Activated naive CD4-positive, alpha-beta T cell treated with anti-CD3 and anti-CD28 coated beads, Interleukin-2, amount 10 ng/mL, durations not matched to agents 5 hours and 36 hours (primary cell): ENCODE results near the gene PAK1IP1. TPM values are rescaled to one million over a fixed set of nuclear protein-coding genes. Genes with fewer than 3 reads are reported as not detected.

Source experiments
- total RNA-seq, 2 experiments: library from RNA; stranded (reverse); gene quantifications; one replicate each; pipeline ENCODE4 v1.2.3, GENCODE V29; 2021

PAK1IP1 gene, protein sequence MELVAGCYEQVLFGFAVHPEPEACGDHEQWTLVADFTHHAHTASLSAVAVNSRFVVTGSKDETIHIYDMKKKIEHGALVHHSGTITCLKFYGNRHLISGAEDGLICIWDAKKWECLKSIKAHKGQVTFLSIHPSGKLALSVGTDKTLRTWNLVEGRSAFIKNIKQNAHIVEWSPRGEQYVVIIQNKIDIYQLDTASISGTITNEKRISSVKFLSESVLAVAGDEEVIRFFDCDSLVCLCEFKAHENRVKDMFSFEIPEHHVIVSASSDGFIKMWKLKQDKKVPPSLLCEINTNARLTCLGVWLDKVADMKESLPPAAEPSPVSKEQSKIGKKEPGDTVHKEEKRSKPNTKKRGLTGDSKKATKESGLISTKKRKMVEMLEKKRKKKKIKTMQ
- 10 to 100 TPM; 11.7 to 12.0 TPM for total RNA-seq

DNA sequence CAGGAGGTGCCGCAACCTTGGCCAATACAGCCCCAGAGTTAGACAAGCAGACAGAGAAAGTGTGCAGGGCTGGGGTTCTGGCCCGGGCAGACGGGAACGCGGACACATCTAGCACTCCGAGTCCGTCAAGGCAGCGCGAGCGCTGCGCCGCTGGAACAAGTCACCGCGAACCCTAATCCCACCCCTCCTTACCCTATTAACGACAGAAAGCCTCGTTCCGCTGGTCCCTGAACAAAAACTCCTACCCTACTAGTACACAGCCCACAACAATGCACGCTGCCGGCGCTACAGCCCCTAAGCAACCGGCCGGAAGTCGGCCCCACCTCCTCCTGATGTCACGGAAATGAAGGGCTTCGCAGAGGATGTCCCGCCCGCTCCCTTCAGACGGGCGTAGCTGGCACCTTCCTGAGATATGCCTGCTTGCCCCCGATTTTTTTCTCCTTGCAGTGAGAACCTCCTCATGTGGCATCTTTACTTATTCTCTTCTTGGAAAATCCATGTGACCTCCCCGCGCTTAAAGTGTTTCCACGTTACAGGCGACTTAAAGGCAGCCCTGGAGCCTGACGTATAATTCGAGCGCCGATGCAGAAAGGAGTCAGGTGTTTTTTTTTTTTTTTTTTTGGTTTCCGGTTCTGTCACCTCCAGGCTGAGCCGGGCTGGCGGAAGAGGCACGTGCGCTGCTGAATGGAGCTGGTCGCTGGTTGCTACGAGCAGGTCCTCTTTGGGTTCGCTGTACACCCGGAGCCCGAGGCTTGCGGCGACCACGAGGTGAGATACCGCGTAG, at the start of gene PAK1IP1, which contains the start of gene C6orf52:
Gene PAK1IP1, plus strand, starts transcription at position 671 of the 784 bp plus-strand sequence. Its CDS starts 14 bp downstream, at position 685.
Gene C6orf52, minus strand, starts transcription at position 315 of the 784 bp plus-strand sequence. CDS start 7,066 bp downstream, outside the sequence.

DNA sequence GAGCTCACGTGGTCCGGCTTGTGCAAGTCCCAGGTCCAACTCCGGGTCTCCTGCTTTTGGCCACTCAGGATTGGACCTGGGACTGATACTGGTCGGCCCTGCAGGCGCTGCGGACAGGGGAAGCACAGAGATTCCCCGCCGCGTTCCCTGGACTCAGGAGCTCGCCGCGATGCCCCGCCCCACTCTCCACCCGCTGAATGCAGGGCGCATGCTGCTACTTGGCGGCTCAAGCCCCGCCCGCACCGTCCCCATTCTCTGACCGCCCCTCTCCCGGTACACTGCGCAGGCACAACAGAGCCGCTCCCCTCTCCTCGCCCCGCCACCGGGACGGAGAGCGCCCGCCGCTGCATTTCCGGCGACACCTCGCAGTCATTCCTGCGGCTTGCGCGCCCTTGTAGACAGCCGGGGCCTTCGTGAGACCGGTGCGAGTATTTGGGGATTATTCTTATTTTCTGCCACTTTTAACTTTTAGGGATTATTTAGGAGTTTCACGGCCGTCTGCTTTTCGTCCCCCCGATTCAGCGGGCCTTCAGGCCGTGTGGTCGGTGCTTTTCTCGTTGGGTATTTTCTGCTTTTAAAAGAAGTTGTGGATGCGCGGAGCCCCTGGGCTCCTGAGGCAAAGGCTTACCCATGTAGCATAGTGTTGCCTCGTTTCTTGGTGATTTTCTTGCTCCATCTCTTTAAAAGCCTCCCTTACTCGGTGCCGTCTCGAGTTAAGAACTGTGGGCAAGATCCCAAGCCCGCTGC, 28.2 kb downstream of the PAK1IP1 start, which contains the start of gene TMEM14C:
Gene TMEM14C, plus strand, starts transcription at position 251 of the 747 bp plus-strand sequence. CDS start 1,544 bp downstream, outside the sequence.

DNA sequence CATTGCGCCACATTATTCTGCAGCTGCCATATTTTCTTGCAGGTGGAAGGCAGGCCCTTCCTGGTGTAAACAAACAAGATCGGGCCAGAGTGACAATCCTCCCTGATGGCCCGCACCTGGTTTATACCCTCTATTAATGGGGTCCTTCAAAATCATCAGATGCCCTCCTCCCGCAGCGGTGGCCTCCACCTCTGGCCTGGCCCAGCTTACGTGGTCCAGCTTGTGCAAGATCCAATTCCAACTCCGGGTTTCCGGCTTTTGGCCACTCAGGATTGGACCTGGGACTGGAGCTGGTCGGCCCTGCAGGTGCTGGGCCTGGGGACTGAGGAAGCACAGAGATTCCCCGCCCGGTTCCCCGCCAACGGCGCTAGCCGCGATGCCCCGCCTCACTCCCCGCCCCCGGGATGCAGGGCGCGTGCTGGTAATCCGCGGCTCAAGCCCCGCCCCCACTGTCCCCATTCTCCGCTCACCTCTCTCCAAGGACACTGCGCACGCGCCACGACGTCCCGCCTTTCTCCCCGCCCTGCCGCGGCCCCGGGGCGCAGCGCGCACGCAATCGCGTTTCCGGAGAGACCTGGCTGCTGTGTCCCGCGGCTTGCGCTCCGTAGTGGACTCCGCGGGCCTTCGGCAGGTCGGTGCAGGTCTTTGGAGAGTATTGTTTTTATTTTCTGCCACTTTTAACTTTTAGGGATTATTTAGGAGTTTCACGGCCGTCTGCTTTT, 52.6 kb downstream of the PAK1IP1 start, which contains the start of gene TMEM14B:
Gene TMEM14B, plus strand, starts transcription at position 555 of the 722 bp plus-strand sequence. CDS start 1,441 bp downstream, outside the sequence.

Other genes starting within 250 kb of the PAK1IP1 start
- gene GCNT2, start 173.6 kb upstream of the PAK1IP1 start, total RNA-seq: 1 to 10 TPM; 4.6 to 4.9 TPM
- gene C6orf52, start 356 bp upstream of the PAK1IP1 start, total RNA-seq: under 1 TPM; 0.63 to 0.94 TPM
- 10 to 100 TPM; 41.8 to 43.6 TPM for gene TMEM14C, start 28.1 kb downstream of the PAK1IP1 start, total RNA-seq
- gene TMEM14B, start 52.8 kb downstream of the PAK1IP1 start, total RNA-seq: 10 to 100 TPM; 77.3 to 78.9 TPM
- under 1 TPM in 1 of 2 experiments, not detected in 1; 0.10 TPM for gene MAK, start 143.6 kb downstream of the PAK1IP1 start, total RNA-seq
- not detected for gene GCM2, start 187.1 kb downstream of the PAK1IP1 start, total RNA-seq
- gene SYCP2L, start 192.1 kb downstream of the PAK1IP1 start, total RNA-seq: not detected